OCI-M2 (cell line): ENCODE data around the gene RIN3.

Experiments used
- DNase-seq: peaks from one replicate; lab custom pipeline; 2025; ENCODE audit not compliant: unreplicated experiment; lab: John Stamatoyannopoulos, UW

The RIN3 gene

DNA sequence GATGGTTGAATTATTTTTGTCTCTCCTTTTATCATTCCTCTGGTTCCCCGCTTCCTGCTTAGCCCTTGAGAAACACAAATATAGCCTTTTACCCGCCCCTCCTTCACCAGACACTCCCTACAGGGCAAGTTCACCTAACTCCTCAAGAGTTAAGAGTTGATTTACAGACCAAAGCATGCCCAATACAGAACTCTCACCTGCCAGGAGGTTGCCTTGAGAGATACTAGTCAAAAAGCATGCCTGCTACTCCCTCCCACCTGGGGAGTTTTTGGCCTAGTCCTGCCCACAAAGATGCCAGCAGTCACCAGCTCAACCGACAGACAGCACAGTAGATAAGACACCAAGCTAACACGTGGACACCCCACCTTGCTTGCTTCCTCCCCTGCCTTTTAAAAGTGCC is 223.6 kb downstream of the RIN3 start:
- no peak for DNase-seq

- DNase-seq = no peak
Observed at GRCh38 chr14:92737619-92738188, 224.1 kb downstream of the RIN3 start.
